ENCODE results near the gene USP8.
A peak's percentile ranks its signal among the peaks of the same experiment; 100 is the strongest.

USP8 gene

DNA sequence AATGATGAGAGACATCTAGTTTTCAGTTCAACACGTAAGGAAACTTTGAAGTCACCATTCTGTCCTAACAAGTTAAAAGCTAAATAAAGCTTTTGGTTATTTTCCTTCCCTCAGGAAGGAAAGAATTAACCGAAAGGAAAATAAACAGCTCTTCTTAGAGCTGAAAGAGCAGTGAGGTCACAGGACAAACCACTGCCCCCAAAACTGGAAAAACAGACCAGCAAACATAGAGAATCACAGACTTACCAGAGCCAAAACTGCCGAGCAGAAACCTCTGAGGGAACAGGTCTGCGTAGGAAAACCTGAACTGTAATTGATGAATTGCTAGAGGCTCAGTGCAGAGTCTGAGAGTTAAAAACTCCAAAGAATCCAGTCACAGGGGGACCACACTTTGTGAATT, 107.6 kb downstream of the USP8 start:
- no peak overlapping the region for H3K4me3 ChIP-seq (replicated peaks; ENCODE audit: low read depth, low read length)
- TF ChIP-seq, protein P1, sequence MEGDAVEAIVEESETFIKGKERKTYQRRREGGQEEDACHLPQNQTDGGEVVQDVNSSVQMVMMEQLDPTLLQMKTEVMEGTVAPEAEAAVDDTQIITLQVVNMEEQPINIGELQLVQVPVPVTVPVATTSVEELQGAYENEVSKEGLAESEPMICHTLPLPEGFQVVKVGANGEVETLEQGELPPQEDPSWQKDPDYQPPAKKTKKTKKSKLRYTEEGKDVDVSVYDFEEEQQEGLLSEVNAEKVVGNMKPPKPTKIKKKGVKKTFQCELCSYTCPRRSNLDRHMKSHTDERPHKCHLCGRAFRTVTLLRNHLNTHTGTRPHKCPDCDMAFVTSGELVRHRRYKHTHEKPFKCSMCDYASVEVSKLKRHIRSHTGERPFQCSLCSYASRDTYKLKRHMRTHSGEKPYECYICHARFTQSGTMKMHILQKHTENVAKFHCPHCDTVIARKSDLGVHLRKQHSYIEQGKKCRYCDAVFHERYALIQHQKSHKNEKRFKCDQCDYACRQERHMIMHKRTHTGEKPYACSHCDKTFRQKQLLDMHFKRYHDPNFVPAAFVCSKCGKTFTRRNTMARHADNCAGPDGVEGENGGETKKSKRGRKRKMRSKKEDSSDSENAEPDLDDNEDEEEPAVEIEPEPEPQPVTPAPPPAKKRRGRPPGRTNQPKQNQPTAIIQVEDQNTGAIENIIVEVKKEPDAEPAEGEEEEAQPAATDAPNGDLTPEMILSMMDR (IDR thresholded peaks at IDR 0.05; ENCODE audit: low read length, missing control alignments): no peak
- DNase-seq (ENCODE audit: low read depth): no peak

DNA sequence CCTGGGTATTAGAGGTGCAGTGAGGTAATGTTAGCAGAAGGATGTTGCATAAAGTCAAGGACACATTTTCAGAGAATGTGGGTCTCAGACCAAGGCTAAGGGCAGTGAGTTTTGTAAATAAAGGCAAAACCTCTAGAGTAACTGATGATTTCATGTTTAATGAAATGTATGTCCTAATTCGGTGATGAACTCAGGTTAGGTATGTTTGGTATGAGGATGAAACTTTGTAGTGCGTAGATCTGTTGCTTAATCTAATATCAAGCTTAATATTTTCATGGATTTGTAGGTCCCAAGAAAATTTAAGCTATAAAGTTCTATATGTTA, 118.6 kb downstream of the USP8 start:
- TF ChIP-seq, protein P1 (IDR thresholded peaks at IDR 0.05; ENCODE audit: low read length, missing control alignments): no peak
- no peak overlapping the region for H3K4me3 ChIP-seq (replicated peaks; ENCODE audit: low read depth, low read length)
- DNase-seq (ENCODE audit: low read depth): peak; percentile 21

DNA sequence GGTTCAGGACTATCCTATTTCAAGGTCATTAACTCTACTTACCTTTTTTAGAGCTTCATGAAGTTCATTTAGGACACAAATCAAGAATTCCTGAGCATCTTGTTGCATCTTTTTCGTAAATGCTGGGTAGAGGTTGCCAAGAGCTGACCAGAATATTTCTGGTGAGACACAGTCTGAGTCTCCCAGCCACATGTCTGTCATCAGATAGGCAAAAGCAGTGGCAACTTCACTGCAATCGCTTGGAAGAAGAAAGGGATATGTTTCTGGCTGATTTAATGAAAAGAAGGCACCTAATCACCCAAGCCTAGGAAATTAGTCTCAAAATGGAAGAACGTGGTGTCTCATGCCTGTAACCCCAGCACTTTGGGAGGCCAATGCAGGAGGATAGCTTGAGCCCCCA, 119.4 kb downstream of the USP8 start:
- TF ChIP-seq, protein P1 (IDR thresholded peaks at IDR 0.05; ENCODE audit: low read length, missing control alignments): no peak
- H3K4me3 ChIP-seq (replicated peaks; ENCODE audit: low read depth, low read length): no peak overlapping the region
- no peak for DNase-seq (ENCODE audit: low read depth)

DNA sequence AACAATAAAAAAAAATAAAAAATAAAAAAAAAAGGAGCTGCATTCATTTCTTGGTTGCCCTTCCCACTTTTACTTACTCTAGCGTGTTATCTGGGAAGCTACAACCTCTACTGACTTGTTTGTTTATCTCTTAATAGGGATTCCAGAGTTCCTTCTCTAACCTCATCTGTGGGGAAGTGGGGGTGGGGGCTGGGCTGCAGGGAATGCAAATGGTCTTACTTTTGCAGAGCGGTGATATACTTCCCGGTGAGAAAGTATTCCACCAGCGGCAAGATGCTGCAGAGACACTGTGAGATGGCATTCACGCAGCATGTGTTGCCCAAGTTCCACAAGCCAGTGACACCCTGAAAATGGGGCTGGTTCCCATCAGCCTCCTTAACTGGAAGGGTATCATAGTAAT, 120.2 kb downstream of the USP8 start:
- H3K4me3 ChIP-seq (replicated peaks; ENCODE audit: low read depth, low read length): no peak overlapping the region
- TF ChIP-seq, protein P1 (IDR thresholded peaks at IDR 0.05; ENCODE audit: low read length, missing control alignments): no peak
- no peak for DNase-seq (ENCODE audit: low read depth)

DNA sequence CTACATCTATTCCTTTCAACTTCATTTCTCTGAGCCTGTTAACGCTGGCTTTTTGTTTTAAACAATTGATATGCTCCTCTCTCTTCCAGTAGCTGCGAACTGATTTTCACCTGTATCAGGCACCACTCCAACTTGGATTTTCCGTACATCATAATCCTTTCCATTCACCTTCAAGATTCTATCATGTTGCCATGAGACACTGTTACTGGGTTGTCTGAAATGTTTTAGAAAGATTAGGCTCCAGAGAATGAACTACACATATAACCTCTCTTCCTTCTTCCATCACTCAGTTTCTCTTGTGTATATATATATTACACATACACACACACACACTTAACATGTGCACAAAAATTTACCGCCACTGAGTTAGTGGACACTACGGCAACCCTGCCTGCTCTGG, 122.4 kb downstream of the USP8 start, which contains the start of gene USP50:
Gene USP50, minus strand, starts transcription at position 101 of the 400 bp plus-strand sequence. CDS start 141 bp downstream, outside the sequence.
- no peak within 1 kb of the TSS for H3K4me3 ChIP-seq (replicated peaks; ENCODE audit: low read depth, low read length)
- TF ChIP-seq, protein P1 (IDR thresholded peaks at IDR 0.05; ENCODE audit: low read length, missing control alignments): no peak
- DNase-seq (ENCODE audit: low read depth): no peak

DNA sequence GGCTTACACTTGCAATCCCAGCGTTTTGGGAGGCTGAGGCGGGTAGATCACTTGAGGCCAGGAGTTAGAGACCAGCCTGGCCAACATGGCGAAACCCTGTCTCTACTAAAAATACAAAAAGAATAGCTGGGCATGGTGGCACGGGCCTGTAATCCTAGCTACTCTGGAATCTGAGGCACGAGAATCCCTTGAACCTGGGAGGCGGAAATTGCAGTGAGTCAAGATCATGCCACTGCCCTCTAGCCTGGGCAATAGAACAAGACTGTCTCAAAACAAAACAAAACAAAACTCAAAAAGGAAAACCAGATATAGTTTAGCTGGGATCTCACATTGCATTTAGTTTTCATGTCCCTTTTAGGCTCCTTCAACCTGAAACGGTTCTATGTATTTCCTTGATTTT, 125.1 kb downstream of the USP8 start:
- no peak for DNase-seq (ENCODE audit: low read depth)
- TF ChIP-seq, protein P1 (IDR thresholded peaks at IDR 0.05; ENCODE audit: low read length, missing control alignments): no peak
- H3K4me3 ChIP-seq (replicated peaks; ENCODE audit: low read depth, low read length): no peak overlapping the region

DNA sequence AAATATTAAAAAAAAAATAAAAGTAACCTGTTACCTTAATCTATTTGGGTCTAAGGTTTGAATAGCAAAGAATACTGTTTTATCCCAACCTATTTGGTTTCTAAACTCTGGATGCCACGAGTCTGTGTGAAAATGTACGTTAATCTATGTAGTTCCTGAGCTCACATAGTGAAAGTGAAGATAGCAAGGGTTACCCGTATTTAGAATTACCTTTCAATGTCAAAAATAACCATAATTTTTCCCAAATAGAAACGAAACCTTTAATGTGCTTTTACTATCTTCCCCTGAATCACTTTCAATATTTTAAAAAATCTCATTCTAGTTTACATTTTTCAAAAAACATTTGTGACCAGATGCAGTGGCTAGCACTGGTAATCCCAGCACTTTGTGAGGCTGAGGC, 128.0 kb downstream of the USP8 start:
- H3K4me3 ChIP-seq (replicated peaks; ENCODE audit: low read depth, low read length): no peak overlapping the region
- no peak for DNase-seq (ENCODE audit: low read depth)
- TF ChIP-seq, protein P1 (IDR thresholded peaks at IDR 0.05; ENCODE audit: low read length, missing control alignments): no peak
